Hepatic stellate cell (primary cell): ENCODE data around the gene ACIN1.
A peak's percentile ranks its signal among the peaks of the same experiment; 100 is the strongest.

Experiments
- DNase-seq: peaks from one replicate; pipeline ENCODE4 v3.0.0; 2011; ENCODE audit warnings: low spot score

Gene ACIN1

DNA sequence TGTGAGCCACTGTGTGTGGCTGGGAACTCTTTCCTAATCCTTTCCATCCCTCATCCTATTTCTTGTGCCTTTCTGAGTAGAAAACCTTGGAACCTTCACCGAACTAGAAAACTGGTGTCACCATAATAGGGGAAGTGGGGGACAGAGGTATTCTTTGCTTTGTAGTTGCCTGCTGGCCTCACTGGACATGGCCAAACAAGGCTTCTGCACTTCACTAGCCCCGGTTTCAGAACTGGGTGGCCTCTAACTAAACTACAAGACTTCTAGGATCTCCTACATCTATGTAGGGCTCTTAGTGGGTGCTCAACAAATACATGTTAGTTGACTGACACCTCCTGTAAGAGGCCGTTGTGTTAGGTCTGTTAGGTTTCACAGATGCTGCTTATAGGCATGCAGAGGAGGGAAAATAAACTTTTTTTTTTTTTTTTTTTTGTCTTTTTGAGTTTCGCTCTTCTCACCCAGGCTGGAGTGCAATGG lies 10.4 kb upstream of the ACIN1 start:
- no peak for DNase-seq

DNA sequence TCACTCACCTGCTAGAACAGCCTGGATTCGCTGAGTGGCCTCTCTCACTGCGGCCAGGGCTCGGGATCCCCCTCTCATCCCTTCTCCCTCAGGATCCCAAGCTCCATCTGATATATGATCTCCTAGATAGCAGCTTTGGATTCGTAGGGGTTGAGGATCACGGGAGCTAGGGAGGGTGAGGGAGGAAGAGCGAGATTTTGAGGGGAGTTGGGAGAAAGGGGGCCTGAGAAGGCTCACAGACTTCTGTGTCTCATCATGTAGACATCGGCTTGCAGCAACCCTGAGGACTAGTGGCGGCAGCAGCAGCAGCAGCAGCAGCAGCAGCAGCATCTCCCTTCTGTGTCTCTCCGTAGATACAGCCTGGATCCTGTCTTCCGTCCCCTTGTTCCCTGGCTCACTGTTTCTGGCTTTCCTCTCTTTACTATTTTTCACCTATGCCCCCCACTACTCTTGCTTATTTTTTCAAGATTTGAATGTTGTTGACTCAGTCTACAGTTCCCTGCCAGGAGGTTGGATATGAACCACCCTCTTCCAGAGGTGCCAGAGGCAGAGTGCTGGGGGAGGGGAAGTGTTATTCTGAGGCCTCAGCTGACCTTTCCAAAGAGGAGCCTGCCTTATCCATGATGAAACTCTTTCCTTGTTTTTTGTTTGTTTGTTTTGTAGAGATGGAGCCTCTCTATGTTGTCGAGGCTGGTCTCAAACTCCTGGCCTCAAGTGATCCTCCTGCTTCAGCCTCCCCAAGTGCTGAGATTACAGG lies 9.8 kb upstream of the ACIN1 start, which contains the start of gene CIROP:
CIROP (minus strand) TSS at position 399 of the 757 bp plus-strand sequence; CDS start at position 330, 69 bp downstream.
- no peak for DNase-seq

DNA sequence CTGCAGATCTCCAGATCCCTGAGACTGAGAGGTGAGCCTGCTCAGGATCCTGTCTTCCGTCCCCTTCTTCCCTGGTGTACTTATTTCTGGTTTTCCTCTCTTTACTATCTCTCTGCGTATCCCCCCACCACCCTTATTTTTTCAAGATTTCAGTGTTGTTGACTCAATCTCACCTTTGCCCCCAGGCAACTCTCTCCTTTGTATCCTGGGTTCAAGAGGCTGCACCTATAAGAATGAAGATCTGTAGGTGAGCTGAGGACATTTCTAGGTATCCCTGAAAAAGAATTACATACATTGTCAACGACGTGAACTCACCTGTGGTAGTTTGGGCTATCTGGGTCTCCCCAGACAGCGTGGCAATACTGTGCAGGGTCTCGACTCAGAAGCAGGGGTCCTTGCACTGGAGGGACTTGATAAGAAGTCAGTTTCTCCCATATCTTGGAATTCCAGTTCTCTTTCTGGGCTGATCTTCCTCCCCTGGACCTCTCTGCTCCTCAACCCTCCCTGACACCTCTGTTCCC lies 9.2 kb upstream of the ACIN1 start:
- no peak for DNase-seq

DNA sequence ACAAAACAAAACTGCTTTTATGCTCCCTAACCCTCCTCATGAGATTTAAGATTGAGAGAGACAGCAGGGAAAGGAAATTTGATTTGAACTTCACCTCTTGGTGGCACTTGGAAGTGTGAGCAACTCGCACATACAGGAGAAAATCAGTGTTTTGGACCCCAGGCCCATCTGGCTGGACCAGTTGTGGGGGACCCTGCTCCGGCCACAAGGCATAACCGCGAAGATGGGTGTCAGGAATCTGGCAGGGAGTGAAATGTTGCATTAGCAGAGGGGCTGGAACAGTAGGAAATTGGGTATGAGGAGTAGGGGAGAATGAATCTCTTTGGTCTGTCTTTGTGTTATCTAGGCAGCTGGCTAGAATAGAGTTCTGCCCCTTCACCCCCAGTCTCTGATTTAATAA lies 8.6 kb upstream of the ACIN1 start:
- no peak for DNase-seq

DNA sequence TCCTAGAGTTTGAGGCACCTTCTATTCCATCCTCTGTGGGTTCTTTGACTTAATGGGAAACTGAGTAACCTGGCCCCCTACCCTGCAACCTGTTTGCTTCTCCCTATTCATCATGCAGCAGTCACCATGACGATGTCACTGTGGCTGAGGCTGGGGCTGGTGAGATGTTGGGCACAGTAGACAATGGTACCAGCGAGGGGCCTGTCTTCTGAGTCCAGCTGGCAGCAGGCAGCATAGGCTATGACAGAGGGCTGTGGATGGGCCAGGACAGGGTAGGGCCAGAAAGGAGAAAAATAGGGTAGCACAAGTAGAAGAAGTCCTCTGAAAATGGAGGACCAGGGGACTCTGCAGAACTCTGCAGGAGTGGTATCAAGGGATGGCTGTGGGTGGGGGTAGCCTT lies 7.9 kb upstream of the ACIN1 start:
- DNase-seq, result no peak

DNA sequence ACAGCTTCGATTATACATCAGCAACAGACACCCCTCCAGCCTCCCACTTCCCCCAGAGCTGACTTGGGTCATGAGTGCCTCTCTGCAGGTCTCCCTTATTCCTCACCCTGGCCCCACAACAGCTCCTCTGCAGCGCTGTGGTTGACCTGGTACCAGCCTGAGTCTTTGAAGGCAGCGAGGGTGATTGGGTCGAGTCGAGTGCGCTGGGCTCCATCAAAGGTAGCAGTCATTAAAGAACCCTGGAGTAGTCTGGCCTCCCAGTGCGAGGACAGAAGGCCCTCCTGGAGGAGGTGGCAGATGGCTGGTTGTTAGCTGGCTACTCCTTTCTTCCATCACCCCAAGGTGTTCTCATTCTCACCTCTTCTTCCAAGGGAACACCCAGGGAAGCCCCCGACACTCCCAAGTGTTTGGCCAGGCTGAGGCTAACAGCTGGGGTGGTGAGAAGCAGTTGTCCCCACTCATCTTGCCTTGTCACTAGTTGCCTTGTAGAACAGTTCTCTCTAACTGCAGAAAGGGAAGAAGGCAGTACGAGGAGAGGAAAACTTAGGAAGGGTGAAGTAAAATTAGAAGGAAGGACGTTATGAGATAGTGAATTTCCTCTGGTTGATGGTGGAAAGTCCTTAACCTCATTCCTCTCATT lies 7.2 kb upstream of the ACIN1 start:
- DNase-seq, result no peak

DNA sequence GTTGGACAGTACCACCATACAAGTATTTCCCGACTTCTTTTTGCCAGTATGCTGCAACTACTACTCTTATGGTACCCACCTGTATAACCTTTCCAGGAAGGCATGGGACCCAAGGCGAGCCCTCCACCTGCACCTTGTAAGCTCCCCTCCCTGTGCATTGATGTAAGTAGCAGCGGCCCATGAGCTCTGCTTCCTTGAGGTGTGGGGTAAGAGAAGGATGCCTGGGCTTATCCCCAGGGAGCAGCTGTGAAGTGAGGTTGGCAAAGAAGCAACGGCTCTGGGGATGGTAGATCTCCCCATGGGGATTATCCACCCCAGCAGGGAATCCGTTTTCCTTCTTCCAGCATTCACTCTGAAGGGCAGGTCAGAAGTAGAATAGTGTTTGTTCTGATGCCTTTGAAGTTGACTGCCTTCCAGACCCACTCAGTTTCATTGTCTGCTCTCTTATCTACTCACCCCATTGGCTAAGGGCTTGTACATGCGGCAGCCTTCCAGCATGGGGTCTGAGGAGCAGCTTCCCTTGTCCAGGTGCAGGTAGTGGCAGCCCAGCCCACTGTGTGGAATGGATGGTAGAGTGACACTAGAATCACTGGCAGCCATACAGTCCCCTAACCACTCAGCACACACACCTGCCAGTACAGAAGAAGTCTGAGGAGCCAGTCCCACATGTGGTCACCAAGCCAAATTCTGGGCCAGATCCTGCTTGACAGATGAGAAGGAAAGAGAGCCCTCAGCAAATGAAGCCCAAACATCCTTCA lies 6.5 kb upstream of the ACIN1 start:
- DNase-seq, result no peak

DNA sequence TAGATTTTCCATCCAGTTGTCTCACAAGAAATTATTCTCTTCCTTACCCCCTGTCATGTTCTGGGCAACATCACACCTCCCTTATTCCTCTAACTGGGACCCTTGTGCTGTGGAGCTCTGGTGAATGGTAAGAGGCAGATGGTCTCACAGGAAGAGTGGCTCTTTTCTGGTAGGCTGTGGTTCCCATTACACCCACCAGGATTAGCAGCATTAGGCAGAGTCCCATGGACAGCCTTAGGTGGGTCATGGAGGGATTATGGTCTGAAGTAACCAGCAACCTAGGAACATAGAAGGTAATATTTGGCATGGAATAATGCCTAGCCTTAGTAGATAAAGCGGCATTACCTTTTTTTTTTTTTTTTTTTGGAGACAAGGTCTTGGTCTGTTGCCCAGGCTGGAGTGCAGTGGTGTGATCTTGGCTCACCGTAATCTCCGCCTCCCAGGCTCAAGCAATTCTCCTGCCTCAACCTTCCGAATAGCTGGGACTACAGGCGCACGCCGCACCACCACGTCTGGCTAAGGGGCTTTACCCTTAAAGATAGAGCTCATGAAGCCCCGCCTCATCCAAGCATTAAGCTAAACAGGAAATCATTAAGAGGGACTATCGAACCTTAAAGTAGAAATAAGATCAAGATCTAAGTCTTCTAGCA lies 4.4 kb upstream of the ACIN1 start:
- DNase-seq, result no peak

DNA sequence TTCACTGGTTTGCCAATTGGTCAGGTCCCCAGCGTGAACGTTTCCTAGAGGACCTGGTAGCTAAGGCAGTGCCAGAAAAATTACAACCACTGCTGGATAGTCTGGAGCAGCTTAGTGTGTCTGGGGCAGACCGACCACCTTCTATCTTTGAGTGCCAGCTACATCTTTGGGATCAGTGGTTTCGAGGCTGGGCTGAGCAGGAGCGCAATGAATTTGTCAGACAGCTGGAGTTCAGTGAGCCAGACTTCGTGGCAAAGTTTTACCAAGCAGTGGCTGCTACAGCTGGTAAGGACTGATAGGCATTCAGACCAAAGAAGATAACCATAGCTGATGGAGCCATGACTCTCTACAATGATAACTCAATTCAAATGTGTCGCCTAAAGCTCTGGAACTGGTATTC lies 2.9 kb upstream of the ACIN1 start:
- DNase-seq, result no peak

DNA sequence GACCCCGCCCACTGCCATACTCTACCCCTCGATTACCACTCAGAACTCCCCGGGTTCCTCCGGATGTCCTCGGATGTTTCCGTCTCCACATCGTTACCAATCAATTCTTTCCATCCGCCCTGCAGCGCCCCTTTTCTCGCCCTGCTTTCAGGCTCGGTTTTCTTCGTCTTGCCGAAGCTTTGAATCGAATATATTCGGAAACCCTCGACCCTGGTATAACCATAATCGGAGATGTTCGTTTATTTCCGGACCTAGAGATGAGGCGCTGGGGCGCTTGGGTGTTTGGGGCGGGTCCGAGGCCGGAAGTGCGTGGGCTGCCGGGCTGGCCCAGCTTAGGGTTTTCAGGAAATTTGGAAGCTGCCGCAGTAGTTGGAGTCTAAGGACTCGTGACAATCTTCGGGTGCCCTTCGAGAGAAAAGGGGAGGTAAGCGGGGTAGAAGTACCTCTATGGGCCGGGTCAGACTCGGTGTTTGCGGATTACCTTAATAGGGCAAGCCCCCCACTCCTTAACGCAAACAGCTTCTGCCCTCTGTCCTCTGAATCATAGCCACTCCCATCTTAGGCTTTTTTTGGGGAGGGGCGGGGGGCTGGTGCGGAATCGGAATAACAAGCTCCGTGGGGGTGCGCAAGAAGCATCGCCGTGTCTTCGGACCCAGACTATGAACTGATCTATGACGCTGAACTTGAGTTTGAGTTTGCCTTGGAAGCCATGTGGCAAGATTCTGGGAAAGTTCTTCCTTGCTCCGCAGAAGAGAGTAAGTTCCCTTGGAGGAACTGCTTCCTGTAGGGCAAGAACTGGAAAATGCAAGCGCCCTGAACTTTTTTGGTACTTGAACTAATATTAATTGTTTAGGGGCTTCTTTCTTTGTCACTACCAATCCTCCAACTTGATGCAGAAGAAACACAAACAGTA lies 516 bp upstream of the ACIN1 start, which contains the start of gene C14orf119:
C14orf119 (plus strand) TSS at position 310 of the 913 bp plus-strand sequence. CDS start 2,154 bp downstream, outside the sequence.
- DNase-seq, result peak; percentile 97

DNA sequence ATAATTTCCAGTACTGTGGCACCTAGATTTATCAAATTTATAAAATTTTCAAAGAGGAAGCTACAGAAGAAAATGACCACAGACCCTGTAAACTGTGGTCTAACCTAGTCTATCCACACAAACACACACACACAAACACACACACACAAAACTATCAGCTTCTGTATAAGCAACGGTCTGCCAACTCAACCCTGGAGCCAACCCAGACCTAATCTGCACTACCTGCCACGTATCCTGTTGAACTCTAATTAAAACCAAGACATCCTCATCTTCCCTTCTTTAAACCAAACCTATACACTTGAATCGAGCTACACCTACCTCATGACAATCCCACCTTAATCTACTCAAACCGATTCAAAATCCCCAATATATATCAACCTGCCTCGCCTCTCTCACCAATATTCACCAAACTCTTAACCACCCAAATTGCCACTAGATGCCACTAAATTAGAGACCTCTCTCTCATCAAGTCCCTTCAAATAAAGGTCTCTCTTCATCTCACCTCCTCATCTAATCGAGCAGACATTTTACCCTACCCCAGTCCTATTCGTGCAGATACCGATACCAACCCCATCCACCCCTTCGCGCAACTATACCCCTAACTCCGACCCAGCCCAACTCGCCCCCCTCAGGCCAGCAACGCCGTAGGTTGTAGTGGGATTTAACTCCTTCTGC lies 808 bp downstream of the ACIN1 start:
- no peak for DNase-seq

DNA sequence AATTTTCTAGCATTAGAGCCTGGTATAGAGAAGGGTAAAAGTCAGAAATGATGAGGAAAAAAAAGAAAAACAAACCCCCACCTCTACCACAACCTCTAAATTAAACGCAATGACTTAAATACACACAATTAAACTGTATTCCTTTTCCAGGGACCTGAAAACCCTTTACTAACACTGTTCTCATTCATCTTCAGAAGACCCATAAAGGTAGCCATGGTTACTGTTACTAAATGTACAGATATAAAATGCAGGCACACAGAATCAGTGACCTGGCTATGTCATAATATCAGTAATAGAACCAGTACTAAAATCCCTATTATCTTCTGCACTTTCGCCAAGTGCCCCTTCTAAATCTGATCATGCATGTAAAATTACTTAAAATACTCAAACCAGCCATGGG lies 1.4 kb downstream of the ACIN1 start:
- no peak for DNase-seq

DNA sequence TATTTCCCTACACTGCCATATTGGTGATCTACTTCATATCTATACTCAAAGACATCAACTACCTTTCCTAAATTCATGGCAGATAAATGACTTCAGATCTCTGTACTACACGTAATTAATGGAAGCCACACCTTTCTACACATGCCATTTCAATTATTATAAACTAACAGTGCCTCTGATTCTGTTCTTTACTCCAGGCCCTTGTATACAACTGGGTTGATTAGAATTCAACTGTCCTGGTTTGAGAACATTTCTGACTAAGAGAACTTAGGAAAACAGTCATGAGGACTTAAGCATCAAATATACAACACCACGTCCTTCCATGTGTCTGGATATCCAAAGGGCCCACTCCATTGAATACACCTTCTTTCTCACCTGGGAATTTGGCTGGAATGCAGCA lies 1.8 kb downstream of the ACIN1 start:
- no peak for DNase-seq

DNA sequence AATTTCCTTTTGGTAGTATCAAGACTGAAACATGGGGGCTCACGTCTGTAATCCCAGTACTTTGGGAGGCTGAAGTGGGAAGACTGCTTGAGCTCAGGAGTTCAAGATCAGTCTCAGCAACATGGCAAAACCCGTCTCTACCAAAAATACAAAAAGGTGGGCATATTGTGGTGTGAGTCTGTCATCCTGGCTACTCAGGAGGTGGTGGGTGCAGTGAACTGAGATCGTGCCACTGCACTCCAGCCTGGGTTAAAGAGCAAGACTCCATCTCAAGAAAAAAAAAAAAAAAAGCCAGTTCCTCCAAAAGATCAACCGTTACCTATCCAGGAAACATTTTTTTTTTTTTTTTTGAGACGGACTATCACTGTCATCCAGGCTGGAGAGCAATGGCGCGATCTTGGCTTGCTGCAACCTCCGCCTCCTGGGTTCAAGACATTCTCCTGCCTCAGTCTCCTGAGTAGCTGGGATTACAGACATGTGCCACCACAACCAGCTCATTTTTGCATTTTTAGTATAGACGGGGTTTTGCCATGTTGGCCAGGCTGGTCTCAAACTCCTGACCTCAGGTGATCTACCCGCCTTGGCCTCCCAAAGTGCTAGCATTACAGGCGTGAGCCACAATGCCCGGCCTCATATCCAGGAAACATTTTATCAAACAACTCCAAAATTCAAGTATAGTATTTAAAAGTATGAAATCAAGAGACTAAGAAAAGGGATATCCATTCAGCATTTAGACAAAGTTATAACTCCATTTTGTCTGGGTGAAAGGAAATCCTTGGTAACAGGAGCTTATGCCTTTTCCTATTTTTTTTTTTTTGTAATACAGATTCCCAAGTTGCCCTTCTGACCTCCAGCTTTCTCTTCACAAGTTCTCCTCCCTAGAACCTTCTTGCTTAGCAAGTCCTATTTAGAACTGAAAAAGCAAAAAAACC lies 3.4 kb downstream of the ACIN1 start:
- DNase-seq, result no peak

DNA sequence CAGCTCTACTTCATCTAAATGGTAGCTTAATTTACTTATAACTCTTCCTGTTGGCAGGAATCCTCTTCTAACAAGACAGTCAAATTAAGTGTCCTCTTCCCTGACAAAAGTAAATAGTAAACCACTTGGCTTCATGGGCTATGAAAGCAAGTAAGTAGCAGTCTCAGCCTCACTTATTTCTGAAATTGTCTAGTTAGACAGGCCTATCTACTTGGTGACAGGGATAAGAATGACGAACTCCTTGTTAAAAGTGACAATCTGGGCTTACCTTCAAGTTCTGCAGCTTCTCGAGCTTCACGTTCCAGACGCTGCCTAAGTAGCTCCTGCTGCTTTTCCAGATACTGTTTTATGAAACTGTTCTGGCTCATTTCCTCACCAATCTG lies 4.7 kb downstream of the ACIN1 start:
- no peak for DNase-seq

DNA sequence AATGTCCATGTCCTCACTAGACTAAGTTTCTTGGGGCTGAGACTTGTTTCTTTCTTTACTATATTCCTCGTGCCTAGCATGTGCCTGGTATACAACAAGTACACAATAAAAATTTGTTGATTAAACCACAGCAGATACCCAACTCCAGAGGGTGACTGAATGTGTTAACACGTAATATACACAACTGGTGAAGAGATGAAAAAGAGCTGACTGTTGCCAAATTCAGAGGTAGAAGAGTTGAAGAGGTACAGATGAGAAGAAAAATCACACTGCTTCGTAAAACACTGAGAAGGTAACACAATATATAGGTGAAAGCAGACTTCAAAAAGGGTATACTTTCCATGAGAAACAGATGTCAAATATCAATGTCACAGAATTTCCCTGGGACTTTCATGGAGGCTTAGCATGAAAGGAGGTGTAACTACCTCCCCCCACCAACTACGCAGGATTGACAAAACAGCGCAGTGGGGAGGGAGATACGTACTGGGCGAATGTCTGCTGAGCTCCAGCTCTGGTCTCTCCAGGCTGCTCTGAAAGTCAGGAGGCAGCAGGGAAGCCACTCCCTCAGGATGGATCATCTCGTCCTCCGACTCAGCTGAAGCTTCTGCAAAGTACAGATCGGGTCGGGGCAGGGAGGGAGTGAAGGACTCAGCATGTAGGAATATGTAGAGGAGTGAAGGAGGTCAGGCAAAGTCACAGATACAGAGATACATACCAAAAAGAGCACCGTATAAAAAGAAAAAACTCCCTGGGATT lies 5.3 kb downstream of the ACIN1 start:
- no peak for DNase-seq

DNA sequence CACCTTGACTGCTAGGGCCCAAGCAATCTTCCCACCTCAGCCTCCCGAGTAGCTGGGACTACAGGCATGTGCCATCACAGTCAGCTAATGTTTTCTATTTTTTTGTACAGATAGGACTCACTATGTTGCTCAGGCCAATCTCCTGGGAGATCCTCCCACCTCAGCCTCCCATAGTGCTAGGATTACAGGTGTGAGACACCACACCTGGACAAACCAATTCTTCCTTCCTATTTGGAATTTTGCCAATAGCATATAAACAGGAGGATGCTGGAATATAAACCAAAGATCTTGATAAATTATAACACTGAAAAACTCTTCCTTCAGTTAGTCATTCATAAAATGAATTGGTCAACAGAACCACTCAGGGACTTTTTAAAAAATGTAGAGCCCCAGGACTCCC lies 8.4 kb downstream of the ACIN1 start:
- DNase-seq, result no peak

DNA sequence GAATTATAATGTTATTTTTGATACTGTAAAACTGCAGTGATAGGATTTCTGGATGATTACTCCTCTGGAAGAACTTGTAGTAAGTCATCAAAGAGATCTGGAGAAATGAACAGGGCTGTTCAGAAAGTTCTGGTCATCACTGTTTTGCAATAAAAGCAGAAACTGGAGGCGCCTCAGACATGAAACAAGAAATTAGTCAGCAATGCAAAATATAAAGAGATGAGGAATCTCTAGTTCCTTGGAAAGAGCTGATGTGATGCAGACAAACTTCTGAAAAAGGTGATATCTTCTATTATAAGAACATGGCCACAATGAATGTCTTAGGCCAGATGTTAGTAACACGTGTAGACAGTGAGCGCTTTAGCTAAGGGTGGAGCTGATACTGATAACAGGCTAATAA lies 9.5 kb downstream of the ACIN1 start:
- DNase-seq, result no peak

DNA sequence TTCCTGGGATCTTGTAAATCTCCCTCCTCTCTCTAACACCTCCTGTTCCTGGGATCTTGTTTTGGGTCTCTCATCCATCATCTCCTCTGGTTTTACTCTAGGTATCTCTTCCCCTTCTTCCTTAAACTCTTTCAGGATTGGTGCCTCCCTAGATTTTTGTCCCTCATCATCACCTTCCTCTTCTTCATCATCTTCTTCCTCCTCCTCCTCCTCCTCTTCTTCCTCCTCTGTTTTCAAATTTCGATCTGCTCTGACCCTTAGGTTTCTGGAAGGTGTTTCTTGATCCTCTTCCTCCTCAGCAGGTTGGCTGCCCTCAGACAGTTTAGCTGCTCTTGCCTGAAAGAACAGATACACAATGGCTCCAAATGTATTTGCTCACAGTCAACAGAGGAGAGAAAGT lies 14.5 kb downstream of the ACIN1 start:
- DNase-seq, result no peak
